Activated T-cell treated with anti-CD3 and anti-CD28 coated beads for 1 hour (primary cell): ENCODE results near the gene IDUA.

Experiments used
- DNase-seq: peaks from one replicate; pipeline ENCODE4 v3.0.0-alpha.2; 2020; ENCODE audit warnings: low read depth

The IDUA gene

GRCh38 chr4:956531-957230 lies 30.2 kb upstream of the IDUA start:
- no peak for DNase-seq

- no peak for DNase-seq
Measured at GRCh38 chr4:957231-957580, 29.6 kb upstream of the IDUA start.

- no peak for DNase-seq
Measured at GRCh38 chr4:957581-958313, 29.1 kb upstream of the IDUA start.

- DNase-seq = no peak
Measured at GRCh38 chr4:958314-958665, 28.6 kb upstream of the IDUA start.

GRCh38 chr4:958696-959337 lies 28.0 kb upstream of the IDUA start:
- DNase-seq = no peak

GRCh38 chr4:959338-960139 lies 27.3 kb upstream of the IDUA start:
- no peak for DNase-seq

- no peak for DNase-seq
Measured at GRCh38 chr4:960140-960635, 26.7 kb upstream of the IDUA start.

GRCh38 chr4:960636-961350 lies 26.1 kb upstream of the IDUA start:
- no peak for DNase-seq

GRCh38 chr4:961351-962230 lies 25.3 kb upstream of the IDUA start:
- DNase-seq = no peak

- DNase-seq = no peak
Measured at GRCh38 chr4:962231-963208, 24.3 kb upstream of the IDUA start.

GRCh38 chr4:963276-964225 lies 23.3 kb upstream of the IDUA start:
- DNase-seq = no peak

GRCh38 chr4:964346-965025 lies 22.4 kb upstream of the IDUA start:
- DNase-seq = no peak

GRCh38 chr4:965048-965765 lies 21.6 kb upstream of the IDUA start:
- no peak for DNase-seq

GRCh38 chr4:965766-966134 lies 21.1 kb upstream of the IDUA start:
- no peak for DNase-seq

GRCh38 chr4:966266-967112 lies 20.4 kb upstream of the IDUA start:
- DNase-seq = no peak
